ENCODE measurements around the gene SETDB1. TPM values are rescaled to one million over a fixed set of nuclear protein-coding genes. Genes with fewer than 3 reads are reported as not detected.
A peak's percentile ranks its signal among the peaks of the same experiment; 100 is the strongest.

The SETDB1 gene
- total and polyA plus RNA-seq, 9 donors, result 31.5 to 41.5 (median 36.8) TPM

- Histone ChIP-seq H3K27ac (ENCODE audit: low read length) (no peak overlapping the region), H3K36me3 (ENCODE audit: control insufficient read depth, insufficient read depth, low read length) (no peaks in the 10 kb centered on the region), H3K4me1 (ENCODE audit: control insufficient read depth, insufficient read depth, low read length) (no peaks in the 10 kb centered on the region), H3K9me3 (replicated peaks; ENCODE audit: control insufficient read depth, low read depth, low read length) (no peaks in the 10 kb centered on the region), H3K4me3 (ENCODE audit: low read length) (no peak overlapping the region), H3K27me3 (ENCODE audit: control insufficient read depth, insufficient read depth, low read length) (no peaks in the 10 kb centered on the region)
- WGBS (ENCODE audit: insufficient coverage), result 80% methylated on average over 2 of the region's 7 CpGs
- DNase-seq, result no peak
Observed at GRCh38 chr1:150987924-150988323, 61.8 kb downstream of the SETDB1 start.

GRCh38 chr1:150992626-150993025 is 66.5 kb downstream of the SETDB1 start:
- Histone ChIP-seq H3K27ac (ENCODE audit: low read length) (no peak overlapping the region), H3K36me3 (ENCODE audit: control insufficient read depth, insufficient read depth, low read length) (peaks cover 10% of the 10 kb centered on the region), H3K9me3 (replicated peaks; ENCODE audit: control insufficient read depth, low read depth, low read length) (no peaks in the 10 kb centered on the region), H3K27me3 (ENCODE audit: control insufficient read depth, insufficient read depth, low read length) (no peaks in the 10 kb centered on the region), H3K4me1 (ENCODE audit: control insufficient read depth, insufficient read depth, low read length) (peaks cover 9% of the 10 kb centered on the region), H3K4me3 (ENCODE audit: low read length) (no peak overlapping the region)
- DNase-seq, result no peak
- 73% methylated on average over 2 of the region's 4 CpGs for WGBS (ENCODE audit: insufficient coverage)

GRCh38 chr1:150994248-150994647 is 68.1 kb downstream of the SETDB1 start:
- Histone ChIP-seq H3K27me3 (ENCODE audit: control insufficient read depth, insufficient read depth, low read length) (no peaks in the 10 kb centered on the region), H3K27ac (ENCODE audit: low read length) (no peak overlapping the region), H3K4me3 (ENCODE audit: low read length) (no peak overlapping the region), H3K9me3 (replicated peaks; ENCODE audit: control insufficient read depth, low read depth, low read length) (no peaks in the 10 kb centered on the region), H3K36me3 (ENCODE audit: control insufficient read depth, insufficient read depth, low read length) (peaks cover 23% of the 10 kb centered on the region), H3K4me1 (ENCODE audit: control insufficient read depth, insufficient read depth, low read length) (peaks cover 9% of the 10 kb centered on the region)
- no peak for DNase-seq
- 88% methylated on average over 1 of the region's 3 CpGs for WGBS (ENCODE audit: insufficient coverage)

- Histone ChIP-seq H3K27me3 (ENCODE audit: control insufficient read depth, insufficient read depth, low read length) (no peaks in the 10 kb centered on the region), H3K36me3 (ENCODE audit: control insufficient read depth, insufficient read depth, low read length) (peaks cover 34% of the 10 kb centered on the region), H3K9me3 (replicated peaks; ENCODE audit: control insufficient read depth, low read depth, low read length) (no peaks in the 10 kb centered on the region), H3K4me1 (ENCODE audit: control insufficient read depth, insufficient read depth, low read length) (peaks cover 9% of the 10 kb centered on the region), H3K27ac (ENCODE audit: low read length) (peak overlapping the region; percentile 9), H3K4me3 (ENCODE audit: low read length) (no peak overlapping the region)
- no CpG with 5 or more reads among the region's 4 CpGs for WGBS (ENCODE audit: insufficient coverage)
- peak; percentile 26 for DNase-seq
Observed at GRCh38 chr1:150995460-150995859, 69.3 kb downstream of the SETDB1 start.

GRCh38 chr1:150995896-150996295 is 69.7 kb downstream of the SETDB1 start:
- Histone ChIP-seq H3K4me3 (ENCODE audit: low read length) (no peak overlapping the region), H3K36me3 (ENCODE audit: control insufficient read depth, insufficient read depth, low read length) (peaks cover 38% of the 10 kb centered on the region), H3K9me3 (replicated peaks; ENCODE audit: control insufficient read depth, low read depth, low read length) (no peaks in the 10 kb centered on the region), H3K4me1 (ENCODE audit: control insufficient read depth, insufficient read depth, low read length) (peaks cover 9% of the 10 kb centered on the region), H3K27me3 (ENCODE audit: control insufficient read depth, insufficient read depth, low read length) (no peaks in the 10 kb centered on the region), H3K27ac (ENCODE audit: low read length) (peak overlapping the region; percentile 9)
- WGBS (ENCODE audit: insufficient coverage), result 29% methylated on average over 4 of the region's 9 CpGs
- peak; percentile 66 for DNase-seq

GRCh38 chr1:150997126-150997872 is 71.1 kb downstream of the SETDB1 start:
- peaks cover 9% of the 10 kb centered on the region for H3K4me1 ChIP-seq (ENCODE audit: control insufficient read depth, insufficient read depth, low read length)
- no peaks in the 10 kb centered on the region for H3K27me3 ChIP-seq (ENCODE audit: control insufficient read depth, insufficient read depth, low read length)
- no peak overlapping the region for H3K27ac ChIP-seq (ENCODE audit: low read length)
- H3K36me3 ChIP-seq (ENCODE audit: control insufficient read depth, insufficient read depth, low read length), result peaks cover 49% of the 10 kb centered on the region
- no peak overlapping the region for H3K4me3 ChIP-seq (ENCODE audit: low read length)
- no peaks in the 10 kb centered on the region for H3K9me3 ChIP-seq (replicated peaks; ENCODE audit: control insufficient read depth, low read depth, low read length)
- DNase-seq, result no peak
- 89% methylated on average over 14 of the region's 20 CpGs for WGBS (ENCODE audit: insufficient coverage)

- WGBS (ENCODE audit: insufficient coverage), result 86% methylated on average over 1 of the region's 5 CpGs
- H3K4me1 ChIP-seq (ENCODE audit: control insufficient read depth, insufficient read depth, low read length), result peaks cover 9% of the 10 kb centered on the region
- no peaks in the 10 kb centered on the region for H3K27me3 ChIP-seq (ENCODE audit: control insufficient read depth, insufficient read depth, low read length)
- H3K4me3 ChIP-seq (ENCODE audit: low read length), result no peak overlapping the region
- H3K36me3 ChIP-seq (ENCODE audit: control insufficient read depth, insufficient read depth, low read length), result peaks cover 52% of the 10 kb centered on the region
- no peak overlapping the region for H3K27ac ChIP-seq (ENCODE audit: low read length)
- no peak for DNase-seq
- no peaks in the 10 kb centered on the region for H3K9me3 ChIP-seq (replicated peaks; ENCODE audit: control insufficient read depth, low read depth, low read length)
Observed at GRCh38 chr1:150997949-150998348, 71.8 kb downstream of the SETDB1 start.

- WGBS (ENCODE audit: insufficient coverage), result 81% methylated on average over 16 of the region's 17 CpGs
- no peak overlapping the region for H3K4me3 ChIP-seq (ENCODE audit: low read length)
- peaks cover 52% of the 10 kb centered on the region for H3K36me3 ChIP-seq (ENCODE audit: control insufficient read depth, insufficient read depth, low read length)
- H3K9me3 ChIP-seq (replicated peaks; ENCODE audit: control insufficient read depth, low read depth, low read length), result no peaks in the 10 kb centered on the region
- no peak for DNase-seq
- peaks cover 15% of the 10 kb centered on the region for H3K4me1 ChIP-seq (ENCODE audit: control insufficient read depth, insufficient read depth, low read length)
- no peaks in the 10 kb centered on the region for H3K27me3 ChIP-seq (ENCODE audit: control insufficient read depth, insufficient read depth, low read length)
- H3K27ac ChIP-seq (ENCODE audit: low read length), result no peak overlapping the region
Observed at GRCh38 chr1:150999051-150999674, 73.0 kb downstream of the SETDB1 start.

- peaks cover 52% of the 10 kb centered on the region for H3K36me3 ChIP-seq (ENCODE audit: control insufficient read depth, insufficient read depth, low read length)
- H3K4me3 ChIP-seq (ENCODE audit: low read length), result no peak overlapping the region
- H3K4me1 ChIP-seq (ENCODE audit: control insufficient read depth, insufficient read depth, low read length), result peaks cover 22% of the 10 kb centered on the region
- WGBS (ENCODE audit: insufficient coverage), result no CpG with 5 or more reads among the region's 2 CpGs
- H3K9me3 ChIP-seq (replicated peaks; ENCODE audit: control insufficient read depth, low read depth, low read length), result no peaks in the 10 kb centered on the region
- no peaks in the 10 kb centered on the region for H3K27me3 ChIP-seq (ENCODE audit: control insufficient read depth, insufficient read depth, low read length)
- H3K27ac ChIP-seq (ENCODE audit: low read length), result no peak overlapping the region
- DNase-seq, result no peak
Observed at GRCh38 chr1:150999926-151000325, 73.8 kb downstream of the SETDB1 start.

GRCh38 chr1:151000408-151000807 is 74.2 kb downstream of the SETDB1 start:
- no peaks in the 10 kb centered on the region for H3K9me3 ChIP-seq (replicated peaks; ENCODE audit: control insufficient read depth, low read depth, low read length)
- no peak overlapping the region for H3K4me3 ChIP-seq (ENCODE audit: low read length)
- WGBS (ENCODE audit: insufficient coverage), result 80% methylated on average over 1 of the region's 3 CpGs
- no peak overlapping the region for H3K27ac ChIP-seq (ENCODE audit: low read length)
- H3K36me3 ChIP-seq (ENCODE audit: control insufficient read depth, insufficient read depth, low read length), result peaks cover 52% of the 10 kb centered on the region
- H3K4me1 ChIP-seq (ENCODE audit: control insufficient read depth, insufficient read depth, low read length), result peaks cover 23% of the 10 kb centered on the region
- no peaks in the 10 kb centered on the region for H3K27me3 ChIP-seq (ENCODE audit: control insufficient read depth, insufficient read depth, low read length)
- DNase-seq, result no peak

Data from muscle of leg (tissue), 11 donors.